Measurements from ENCODE around the gene AGBL3.
"Not testable (repeated sequence)": the region's sequence is repeated elsewhere in the genome, so short reads cannot be mapped to it uniquely, and the experiment has no call there.

The AGBL3 gene

DNA sequence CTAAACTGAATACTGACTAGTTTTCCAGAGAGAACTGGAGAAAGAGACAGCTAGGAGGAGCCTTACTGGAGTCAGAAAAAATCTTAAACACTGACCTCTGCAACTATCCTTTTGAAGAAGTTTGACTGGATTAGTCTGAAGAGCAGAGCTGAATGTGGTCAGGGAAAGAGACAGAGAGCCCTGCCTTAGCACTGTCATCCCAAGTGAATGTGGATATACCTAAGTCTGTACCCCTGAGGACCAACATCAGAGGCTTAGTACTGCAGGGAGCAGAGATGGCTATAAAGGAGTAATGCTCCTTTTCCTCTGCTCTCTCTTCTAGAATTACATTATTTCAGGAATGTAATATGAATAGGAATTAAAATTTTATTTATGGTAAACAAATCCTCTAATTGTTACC lies 91.7 kb downstream of the AGBL3 start:
- no peak for DNase-seq

- DNase-seq = no peak
Measured at GRCh38 chr7:135079068-135079467, 92.8 kb downstream of the AGBL3 start.

DNA sequence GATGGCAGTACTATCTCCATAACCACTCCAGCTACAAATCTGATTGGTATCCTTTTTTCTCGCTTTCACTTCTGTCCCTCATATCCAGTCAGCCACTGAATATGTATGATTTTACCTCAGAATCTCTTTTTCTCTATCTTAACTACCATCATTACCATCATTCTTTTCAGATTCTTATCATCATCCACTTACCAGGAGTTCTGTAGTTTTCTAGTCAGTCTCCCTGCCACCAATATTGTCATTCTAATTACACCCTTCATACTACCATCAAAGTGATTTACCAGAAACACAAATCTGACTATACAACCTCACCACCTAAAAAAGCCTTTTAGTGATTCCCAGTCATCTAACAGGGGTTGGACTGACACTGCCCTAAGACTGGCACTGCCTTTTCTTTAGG lies 96.7 kb downstream of the AGBL3 start:
- no peak for DNase-seq

DNA sequence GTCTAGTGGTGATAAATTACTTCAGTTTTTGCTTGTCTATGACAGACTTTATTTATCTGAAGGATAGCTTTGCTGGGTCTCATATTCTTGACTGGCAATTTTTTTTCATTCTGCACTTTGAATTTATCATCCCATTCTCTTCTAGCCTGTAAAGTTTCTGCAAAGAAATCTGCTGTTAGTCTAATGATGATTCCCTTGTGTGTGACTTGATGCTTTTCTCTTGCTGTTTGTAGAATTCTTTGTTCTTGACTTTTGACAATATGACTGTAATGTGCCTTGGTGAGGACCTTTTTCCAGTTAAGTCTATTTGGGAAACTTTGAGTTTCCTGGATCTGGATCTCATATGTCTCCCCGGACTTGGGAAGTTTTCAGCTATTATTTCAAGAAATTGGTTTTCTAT lies 102.3 kb downstream of the AGBL3 start:
- DNase-seq = no peak

- no peak for DNase-seq
Measured at GRCh38 chr7:135091717-135092116, 105.4 kb downstream of the AGBL3 start.

DNA sequence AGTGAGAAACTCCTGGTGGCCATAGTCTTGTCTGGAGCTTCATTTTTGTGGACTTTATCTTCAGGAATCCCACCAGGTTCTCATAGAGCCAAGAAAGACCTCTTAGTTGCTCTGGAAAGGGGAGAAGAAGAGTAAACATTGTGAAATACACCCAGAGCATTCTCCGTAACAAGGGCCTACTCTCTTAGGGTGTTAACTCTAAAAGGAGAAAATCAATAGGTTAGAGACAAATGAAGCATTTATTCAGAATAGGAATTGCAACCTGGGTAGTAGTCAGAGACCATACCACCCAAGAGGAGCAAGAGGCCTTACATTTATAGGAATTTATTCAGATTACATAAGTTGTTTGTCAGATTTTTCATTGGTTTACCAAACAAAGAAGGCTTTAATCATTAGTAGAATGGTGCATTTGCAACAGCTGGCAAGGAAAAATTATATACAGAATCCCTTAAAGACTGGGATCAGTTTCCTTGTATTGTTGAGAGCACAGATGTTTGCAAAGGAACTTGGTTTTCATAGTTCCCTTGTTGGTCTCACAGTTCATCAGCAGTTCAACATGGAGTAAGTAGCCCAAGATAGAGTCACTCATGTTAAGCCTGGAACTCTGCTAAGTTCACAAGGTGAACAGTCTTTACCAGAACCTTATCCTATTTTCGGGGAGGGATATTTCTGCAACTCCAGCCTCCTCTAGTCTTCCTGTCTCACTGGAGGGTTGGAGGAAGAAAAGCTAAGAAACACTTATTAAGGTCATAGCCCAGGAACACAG lies 108.3 kb downstream of the AGBL3 start:
- DNase-seq = no peak

DNA sequence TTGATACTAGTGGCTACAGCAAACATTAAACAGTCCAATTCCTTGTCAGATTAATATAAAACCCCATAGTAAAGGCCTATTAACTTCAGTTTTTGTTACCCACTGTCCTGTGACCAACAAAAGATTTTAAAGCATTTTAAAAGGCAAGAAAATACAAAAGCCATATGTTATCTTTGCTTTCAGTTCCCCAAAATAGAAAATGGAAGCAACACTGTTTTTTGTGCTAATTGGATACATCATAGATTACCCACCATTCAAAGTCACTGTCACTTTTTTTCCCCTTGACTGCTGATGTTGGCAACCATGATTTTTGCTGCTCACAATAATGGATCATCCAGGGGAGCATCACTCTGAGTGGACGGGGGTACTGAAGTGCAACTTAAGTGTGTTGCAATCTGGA lies 109.1 kb downstream of the AGBL3 start:
- no peak for DNase-seq

- no peak for DNase-seq
Measured at GRCh38 chr7:135098391-135098790, 112.1 kb downstream of the AGBL3 start.

- DNase-seq = no peak
Measured at GRCh38 chr7:135100856-135101255, 114.5 kb downstream of the AGBL3 start.

DNA sequence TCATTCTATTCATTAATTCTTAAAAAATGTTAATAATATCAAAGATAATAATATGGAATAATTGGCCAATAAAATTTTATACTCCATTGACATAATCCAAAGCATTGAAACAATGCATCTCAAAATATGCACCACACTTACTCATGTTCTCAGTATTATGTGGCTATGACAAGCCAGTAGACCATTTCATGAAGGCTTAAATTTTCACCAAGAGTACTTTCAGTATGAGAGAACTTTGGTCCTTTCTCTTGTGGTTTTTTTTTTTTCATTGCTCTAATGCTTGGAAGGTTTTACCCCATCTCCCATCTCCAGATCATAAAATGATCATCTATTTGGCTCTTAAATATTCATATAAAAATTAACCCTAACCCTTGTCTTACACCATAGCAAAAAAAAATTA lies 116.1 kb downstream of the AGBL3 start:
- no peak for DNase-seq

- no peak for DNase-seq
Measured at GRCh38 chr7:135109562-135109961, 123.3 kb downstream of the AGBL3 start.

DNA sequence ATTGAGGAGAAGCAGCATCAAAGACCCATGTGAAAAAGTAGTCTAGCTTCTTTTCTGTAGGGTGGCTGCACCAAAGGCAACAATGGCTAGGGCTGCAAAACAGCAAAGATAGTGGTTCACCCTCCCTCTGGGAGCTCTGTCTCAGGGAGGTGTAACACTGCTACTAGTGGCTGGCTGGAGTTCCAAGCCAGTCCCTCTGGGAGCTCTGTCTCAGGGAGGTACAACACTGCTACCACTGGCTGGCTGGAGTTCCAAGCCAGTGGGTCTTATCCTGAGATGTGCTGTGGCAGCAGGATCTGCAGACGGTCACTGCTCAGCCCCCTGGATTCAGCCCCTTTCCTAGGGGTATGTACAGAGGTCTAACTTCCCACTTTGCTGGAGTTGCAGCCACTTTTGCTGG lies 123.7 kb downstream of the AGBL3 start:
- no peak for DNase-seq

- no peak for DNase-seq
Measured at GRCh38 chr7:135111379-135111778, 125.1 kb downstream of the AGBL3 start.

GRCh38 chr7:135114622-135115021 lies 128.3 kb downstream of the AGBL3 start:
- no peak for DNase-seq

DNA sequence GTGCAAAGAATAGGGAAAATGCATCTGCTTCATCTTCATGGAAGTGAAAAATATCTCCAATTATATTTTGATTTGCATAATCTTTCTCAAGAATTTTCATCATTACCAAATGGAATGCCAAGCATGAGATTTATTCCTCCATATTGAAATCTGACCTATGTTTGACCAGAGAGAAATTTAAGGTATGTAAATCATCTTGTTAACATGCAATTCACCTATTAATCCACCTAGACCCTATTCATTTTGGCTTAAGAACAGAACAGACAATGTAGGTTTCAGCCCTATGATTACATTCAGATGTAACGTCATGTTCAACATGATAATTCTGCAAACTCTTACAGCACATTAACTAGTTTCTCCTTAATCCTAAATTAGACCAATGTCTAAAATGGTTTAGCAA lies 130.8 kb downstream of the AGBL3 start:
- no peak for DNase-seq

DNA sequence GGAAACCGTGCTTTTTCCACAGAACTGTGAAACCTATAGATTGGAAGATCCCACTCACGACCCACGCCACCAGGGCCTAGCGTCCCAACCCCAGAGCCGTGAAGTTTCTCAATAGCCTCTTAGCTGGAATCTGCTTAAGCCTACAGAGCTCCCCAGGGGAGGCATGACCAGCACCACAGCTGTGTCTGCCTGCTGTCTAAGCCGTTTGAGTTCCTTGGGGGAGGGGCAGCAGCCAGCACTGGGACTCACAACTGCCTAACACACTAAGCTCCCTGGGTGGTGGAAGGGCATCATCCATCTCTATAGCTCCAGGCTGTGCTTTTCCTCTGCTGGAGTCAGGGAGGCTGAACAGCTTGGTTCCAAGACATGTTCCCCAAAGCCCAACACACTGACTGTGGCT lies 135.6 kb downstream of the AGBL3 start:
- DNase-seq = no peak

DNA sequence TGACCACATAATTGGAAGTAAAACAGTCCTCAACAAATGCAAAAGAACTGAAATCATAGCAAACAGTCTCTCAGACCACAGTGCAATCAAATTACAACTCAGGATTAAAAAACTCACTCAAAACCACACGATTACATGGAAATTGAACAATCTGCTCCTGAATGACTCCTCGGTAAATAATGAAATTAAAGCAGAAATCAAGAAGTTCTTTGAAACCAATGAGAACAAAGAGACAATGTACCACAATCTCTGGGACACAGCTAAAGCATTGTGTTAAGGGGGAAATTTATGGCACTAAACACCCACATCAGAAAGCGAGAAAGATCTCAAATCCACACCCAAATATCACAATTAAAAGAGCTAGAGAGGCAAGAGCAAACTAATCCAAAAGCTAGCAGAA lies 138.3 kb downstream of the AGBL3 start:
- DNase-seq = not testable (repeated sequence)

DNA sequence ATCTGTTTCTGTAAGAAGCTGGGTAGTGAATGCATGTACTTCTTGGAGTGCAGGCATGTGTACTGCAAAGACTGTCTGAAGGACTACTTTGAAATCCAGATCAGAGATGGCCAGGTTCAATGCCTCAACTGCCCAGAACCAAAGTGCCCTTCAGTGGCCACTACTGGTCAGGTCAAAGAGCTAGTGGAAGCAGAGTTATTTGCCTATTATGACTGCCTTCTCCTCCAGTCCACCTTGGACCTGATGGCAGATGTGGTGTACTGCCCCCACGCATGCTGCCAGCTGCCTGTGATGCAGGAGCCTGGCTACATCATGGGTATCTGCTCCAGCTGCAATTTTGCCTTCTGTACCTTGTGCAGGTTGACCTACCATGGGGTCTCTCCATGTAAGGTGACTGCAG lies 142.6 kb downstream of the AGBL3 start:
- no peak for DNase-seq

DNA sequence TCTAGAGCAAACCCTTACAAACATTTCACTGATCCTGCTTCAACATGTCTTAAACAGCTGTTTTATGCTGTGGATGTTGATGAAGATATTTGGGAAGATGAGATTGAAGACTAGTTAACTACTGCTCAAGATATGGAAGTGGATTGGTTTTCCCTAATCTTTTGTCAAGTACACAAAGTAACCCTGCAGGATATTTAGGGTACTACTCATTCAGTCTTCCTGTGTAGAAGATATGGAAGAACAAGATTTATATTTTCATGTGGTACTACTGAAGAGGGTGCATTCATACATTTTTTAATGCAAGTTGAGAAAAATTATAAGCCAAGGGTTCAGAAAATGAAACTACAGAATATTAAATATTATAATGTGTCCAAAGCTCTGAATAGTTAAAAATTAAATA lies 143.3 kb downstream of the AGBL3 start:
- DNase-seq = no peak

DNA sequence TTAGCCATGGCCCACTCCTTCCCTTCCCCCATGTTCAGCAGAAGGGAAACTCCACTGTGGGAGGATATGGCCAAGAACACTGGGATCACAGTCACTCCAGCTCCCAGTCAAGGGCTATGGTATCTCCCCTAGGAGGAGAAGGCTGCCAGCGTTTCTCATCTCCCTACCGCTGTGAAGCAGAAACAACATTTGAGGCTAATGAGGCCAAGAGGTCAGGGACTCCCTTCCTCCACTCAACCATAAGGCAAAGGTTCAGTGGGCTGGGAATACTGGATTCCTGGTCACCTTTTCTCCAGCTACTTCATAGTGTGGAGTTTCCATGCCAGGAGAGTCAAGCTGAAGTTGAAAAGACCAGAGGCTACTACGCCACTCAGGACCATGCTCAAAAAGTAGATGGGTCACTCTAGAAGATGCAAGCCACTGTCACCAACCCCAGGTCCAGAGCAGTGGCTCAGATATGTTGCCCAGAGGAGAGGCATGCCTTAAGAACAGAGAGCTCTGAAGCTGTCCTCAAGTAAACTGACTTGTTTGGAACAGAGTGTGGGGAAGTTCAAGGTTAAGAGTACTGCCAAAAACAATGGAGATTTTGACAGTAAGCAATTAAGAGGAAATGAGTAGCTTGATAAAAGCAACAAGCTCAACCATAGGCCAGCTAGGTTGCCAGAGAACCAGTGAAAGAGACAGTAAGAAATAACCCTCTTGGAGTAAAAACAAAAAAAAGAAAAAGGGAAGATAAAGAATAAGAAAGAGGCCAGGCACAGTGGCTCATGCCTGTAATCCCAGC lies 157.8 kb downstream of the AGBL3 start:
- no peak for DNase-seq

GRCh38 chr7:135147341-135147898 lies 161.1 kb downstream of the AGBL3 start:
- DNase-seq = no peak

DNA sequence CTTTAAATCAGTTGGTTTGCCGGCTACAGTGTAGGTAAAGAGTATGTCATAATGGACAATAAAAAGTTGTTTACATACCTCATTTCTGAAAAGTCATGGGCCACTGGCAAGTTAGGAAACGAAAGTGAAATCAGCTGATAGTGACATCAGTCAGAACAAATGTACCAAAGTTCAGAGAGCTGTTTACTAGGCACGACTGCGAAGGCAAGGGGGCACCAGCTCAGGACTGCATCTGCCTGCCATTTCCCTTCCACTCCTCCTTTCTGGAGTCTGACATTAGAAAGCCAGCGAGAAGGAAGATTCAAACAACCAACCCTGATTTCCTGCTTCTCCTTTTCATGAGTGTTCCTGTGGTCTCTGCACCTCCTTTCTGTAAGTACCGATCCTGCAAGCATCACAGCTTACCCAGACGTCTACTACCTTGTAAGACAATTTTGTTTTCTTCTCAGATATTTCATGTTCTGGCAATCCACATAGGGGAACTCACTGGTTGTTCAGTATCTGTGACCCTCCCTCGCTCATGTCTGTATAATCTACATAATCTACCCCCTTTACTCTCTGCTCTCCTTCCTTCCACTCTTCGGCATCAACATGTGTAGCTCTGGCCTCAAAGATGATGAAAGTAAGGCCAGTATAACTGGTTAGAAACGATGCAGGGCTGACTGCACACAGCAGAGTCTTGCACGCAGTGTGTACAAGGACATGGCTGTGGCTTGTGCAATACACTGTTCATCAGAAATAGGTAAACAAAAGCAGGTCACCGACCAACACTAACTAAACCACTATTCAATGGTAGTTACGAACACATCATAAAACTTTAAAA lies 161.8 kb downstream of the AGBL3 start, which contains the start of gene TMEM140:
Gene TMEM140, plus strand, starts transcription at position 174 of the 823 bp plus-strand sequence. CDS start 16,370 bp downstream, outside the sequence.
- DNase-seq = no peak

Data from SHP77 treated with DMSO at 0.1 percent for 48 hours (cell line).